OCI-LY1 (cell line): ENCODE data around the gene OR51B6.

Source experiments
- H2AFZ ChIP-seq: fragments of 200-600 bp; sonication (generic), shearing (Covaris generic); 2 replicates; pipeline ENCODE4 v1.6.0; 2014; ENCODE audit warnings: antibody characterized with exemption, mild to moderate bottlenecking, low read length
- H3F3A ChIP-seq: fragments of 200-600 bp; sonication (generic), shearing (Covaris generic); 2 replicates; pipeline ENCODE4 v1.6.0; 2014; ENCODE audit warnings: mild to moderate bottlenecking, antibody characterized with exemption, low read length, moderate library complexity; ENCODE audit not compliant: insufficient read depth
- H3K27ac ChIP-seq: fragments of 200-600 bp; sonication (generic); 2 replicates; pipeline ENCODE4 v1.5.1; 2014; ENCODE audit warnings: low read length, mixed run types, mild to moderate bottlenecking, low read depth; ENCODE audit not compliant: poor library complexity, severe bottlenecking
- H3K27me3 ChIP-seq: fragments of 200-600 bp; sonication (generic); 2 replicates; pipeline ENCODE4 v1.6.0; 2014; ENCODE audit warnings: antibody characterized with exemption, mild to moderate bottlenecking, low read length, moderate library complexity; ENCODE audit not compliant: insufficient read depth
- H3K36me3 ChIP-seq: fragments of 200-600 bp; sonication (generic); 2 replicates; pipeline ENCODE4 v1.6.1; 2014; ENCODE audit warnings: mild to moderate bottlenecking, antibody characterized with exemption, low read length, moderate library complexity, mixed read lengths; ENCODE audit not compliant: insufficient read depth
- H3K4me1 ChIP-seq: fragments of 200-600 bp; sonication (generic); 2 replicates; pipeline ENCODE4 v1.5.1; 2014; ENCODE audit warnings: mild to moderate bottlenecking, low read length, moderate library complexity; ENCODE audit not compliant: insufficient read depth, severe bottlenecking
- H3K4me2 ChIP-seq: fragments of 200-600 bp; sonication (generic), shearing (Covaris generic); 2 replicates; pipeline ENCODE4 v1.6.1; 2014; ENCODE audit warnings: low read length
- H3K4me3 ChIP-seq: fragments of 200-600 bp; sonication (generic); 2 replicates; pipeline ENCODE4 v1.5.1; 2014; ENCODE audit warnings: low read length, low read depth, mild to moderate bottlenecking, mixed read lengths; ENCODE audit not compliant: poor library complexity, severe bottlenecking
- H3K79me2 ChIP-seq: fragments of 200-600 bp; shearing (Covaris generic); 2 replicates; pipeline ENCODE4 v1.6.1; 2016; ENCODE audit warnings: mixed run types, low read length, mixed read lengths; ENCODE audit not compliant: insufficient read depth
- H3K9ac ChIP-seq: fragments of 200-600 bp; sonication (generic), shearing (Covaris generic); 2 replicates; pipeline ENCODE4 v1.6.1; 2014; ENCODE audit warnings: mild to moderate bottlenecking, low read length, mixed read lengths
- H3K9me2 ChIP-seq: fragments of 200-600 bp; sonication (generic), shearing (Covaris generic); 2 replicates; pipeline ENCODE4 v1.6.1; 2014; ENCODE audit warnings: low read depth, mild to moderate bottlenecking, low read length, mixed read lengths
- H3K9me3 ChIP-seq: fragments of 200-600 bp; shearing (Covaris generic); 2 replicates; pipeline ENCODE4 v1.6.1; 2014; ENCODE audit warnings: low read length, mixed read lengths
- H4K20me1 ChIP-seq: fragments of 200-600 bp; sonication (generic), shearing (Covaris generic); 2 replicates; pipeline ENCODE4 v1.6.0; 2016; ENCODE audit warnings: mild to moderate bottlenecking, low read length; ENCODE audit not compliant: insufficient read depth
- EZH2 ChIP-seq: fragments of 200-600 bp; sonication (generic), shearing (Covaris generic); IDR thresholded peaks from 2 replicates; pipeline ENCODE4 v1.8.0; 2017; ENCODE audit warnings: borderline replicate concordance, mixed run types, mild to moderate bottlenecking, antibody characterized with exemption, low read length, moderate library complexity, mixed read lengths
- TF ChIP-seq, protein P1 (sequence below): fragments of 200-600 bp; sonication (generic), shearing (Covaris generic); IDR thresholded peaks from 2 replicates; pipeline ENCODE4 v1.5.1; 2017; ENCODE audit warnings: mild to moderate bottlenecking, antibody characterized with exemption, low read length, moderate library complexity, mixed read lengths

The OR51B6 gene

DNA sequence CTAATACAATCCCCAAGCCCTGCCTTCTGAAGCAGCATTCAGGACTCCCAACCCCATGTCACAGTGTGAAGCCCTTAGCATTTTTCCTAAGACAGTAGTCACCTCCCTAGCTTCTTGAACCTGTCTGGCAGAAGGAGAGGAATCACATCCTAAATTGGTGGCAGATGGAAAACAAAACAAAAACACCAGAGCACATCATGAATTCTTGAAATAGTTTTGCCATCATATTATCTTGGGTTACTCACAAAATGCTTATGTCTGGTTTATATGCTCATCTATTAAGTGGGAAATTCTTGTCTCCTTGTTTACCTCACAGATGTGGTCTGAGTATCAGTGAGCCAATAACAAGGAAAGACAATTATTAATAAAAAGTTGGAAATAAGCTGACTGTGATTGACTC, 47.6 kb downstream of the OR51B6 start:
- Histone ChIP-seq H3K9me2 (no peaks in the 10 kb centered on the region), H3K9ac (no peak overlapping the region), H3F3A (no peaks in the 10 kb centered on the region), H3K27me3 (no peaks in the 10 kb centered on the region), H3K27ac (no peak overlapping the region), H3K4me1 (no peaks in the 10 kb centered on the region), H3K36me3 (no peaks in the 10 kb centered on the region), H3K4me3 (no peak overlapping the region), H3K4me2 (no peak overlapping the region), H4K20me1 (no peaks in the 10 kb centered on the region), H3K9me3 (no peaks in the 10 kb centered on the region), H2AFZ (no peak overlapping the region), H3K79me2 (no peaks in the 10 kb centered on the region)
- TF ChIP-seq EZH2, result no peak
- TF ChIP-seq, protein P1, sequence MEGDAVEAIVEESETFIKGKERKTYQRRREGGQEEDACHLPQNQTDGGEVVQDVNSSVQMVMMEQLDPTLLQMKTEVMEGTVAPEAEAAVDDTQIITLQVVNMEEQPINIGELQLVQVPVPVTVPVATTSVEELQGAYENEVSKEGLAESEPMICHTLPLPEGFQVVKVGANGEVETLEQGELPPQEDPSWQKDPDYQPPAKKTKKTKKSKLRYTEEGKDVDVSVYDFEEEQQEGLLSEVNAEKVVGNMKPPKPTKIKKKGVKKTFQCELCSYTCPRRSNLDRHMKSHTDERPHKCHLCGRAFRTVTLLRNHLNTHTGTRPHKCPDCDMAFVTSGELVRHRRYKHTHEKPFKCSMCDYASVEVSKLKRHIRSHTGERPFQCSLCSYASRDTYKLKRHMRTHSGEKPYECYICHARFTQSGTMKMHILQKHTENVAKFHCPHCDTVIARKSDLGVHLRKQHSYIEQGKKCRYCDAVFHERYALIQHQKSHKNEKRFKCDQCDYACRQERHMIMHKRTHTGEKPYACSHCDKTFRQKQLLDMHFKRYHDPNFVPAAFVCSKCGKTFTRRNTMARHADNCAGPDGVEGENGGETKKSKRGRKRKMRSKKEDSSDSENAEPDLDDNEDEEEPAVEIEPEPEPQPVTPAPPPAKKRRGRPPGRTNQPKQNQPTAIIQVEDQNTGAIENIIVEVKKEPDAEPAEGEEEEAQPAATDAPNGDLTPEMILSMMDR, result no peak
